Measurements from ENCODE around the gene RFNG. TPM values are rescaled to one million over a fixed set of nuclear protein-coding genes. Genes with fewer than 3 reads are reported as not detected.

RFNG gene
- polyA plus RNA-seq, 1 donor (not counting 4 experiments of a cell fraction or from before 2014, with no cell fraction given), result 10.2 TPM

- no peak overlapping the region for H3K27ac ChIP-seq (ENCODE audit: control insufficient read depth, insufficient read depth, low read length)
- H2AFZ ChIP-seq (ENCODE audit: control insufficient read depth, low read length), result no peak overlapping the region
- H3K4me1 ChIP-seq (ENCODE audit: control insufficient read depth, extremely low read depth, insufficient read depth, low read length), result peaks cover 26% of the 10 kb centered on the region
- peaks cover 0 to 4% of the 10 kb centered on the region in 2 experiments for H3K36me3 ChIP-seq (ENCODE audit: control insufficient read depth in 2 of 2, extremely low read depth in 1 of 2, insufficient read depth in 2 of 2, low read length in 2 of 2)
- H3K4me2 ChIP-seq (ENCODE audit: control insufficient read depth, extremely low read depth, insufficient read depth, low read depth, low read length), result peak overlapping the region; percentile 97
- TF ChIP-seq, protein P1, sequence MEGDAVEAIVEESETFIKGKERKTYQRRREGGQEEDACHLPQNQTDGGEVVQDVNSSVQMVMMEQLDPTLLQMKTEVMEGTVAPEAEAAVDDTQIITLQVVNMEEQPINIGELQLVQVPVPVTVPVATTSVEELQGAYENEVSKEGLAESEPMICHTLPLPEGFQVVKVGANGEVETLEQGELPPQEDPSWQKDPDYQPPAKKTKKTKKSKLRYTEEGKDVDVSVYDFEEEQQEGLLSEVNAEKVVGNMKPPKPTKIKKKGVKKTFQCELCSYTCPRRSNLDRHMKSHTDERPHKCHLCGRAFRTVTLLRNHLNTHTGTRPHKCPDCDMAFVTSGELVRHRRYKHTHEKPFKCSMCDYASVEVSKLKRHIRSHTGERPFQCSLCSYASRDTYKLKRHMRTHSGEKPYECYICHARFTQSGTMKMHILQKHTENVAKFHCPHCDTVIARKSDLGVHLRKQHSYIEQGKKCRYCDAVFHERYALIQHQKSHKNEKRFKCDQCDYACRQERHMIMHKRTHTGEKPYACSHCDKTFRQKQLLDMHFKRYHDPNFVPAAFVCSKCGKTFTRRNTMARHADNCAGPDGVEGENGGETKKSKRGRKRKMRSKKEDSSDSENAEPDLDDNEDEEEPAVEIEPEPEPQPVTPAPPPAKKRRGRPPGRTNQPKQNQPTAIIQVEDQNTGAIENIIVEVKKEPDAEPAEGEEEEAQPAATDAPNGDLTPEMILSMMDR (optimal IDR thresholded peaks at IDR 0.05 in 1 of 3, IDR thresholded peaks at IDR 0.05 in 1 of 3, conservative IDR thresholded peaks at IDR 0.05 in 1 of 3; ENCODE audit: extremely low read depth in 1 of 3, insufficient read depth in 2 of 3, low read length in 3 of 3), result no peak
- TF ChIP-seq EZH2 (IDR thresholded peaks at IDR 0.05; ENCODE audit: low read length), result no peak
- H3K9me1 ChIP-seq (ENCODE audit: control insufficient read depth, extremely low read depth, insufficient read depth, low read length), result no peaks in the 10 kb centered on the region
- H3K9me3 ChIP-seq (ENCODE audit: control insufficient read depth, low read depth, low read length), result no peaks in the 10 kb centered on the region
- dilution Hi-C loops (cut with MboI; ENCODE audit: extremely low pct_ligation_motif_present, low sequenced_read_pairs), result no loop called here
- H3K4me3 ChIP-seq (ENCODE audit: control insufficient read depth in 2 of 3, extremely low read depth in 1 of 3, insufficient read depth in 2 of 3, low read depth in 1 of 3, low read length in 3 of 3), result no peak overlapping the region
- no peak for FAIRE-seq
- DNase-seq (ENCODE audit: low read depth, low spot score), result no peak
- peaks cover 6% of the 10 kb centered on the region for H4K20me1 ChIP-seq (ENCODE audit: control insufficient read depth, extremely low read depth, insufficient read depth, low read length)
- no peaks in the 10 kb centered on the region for H3K27me3 ChIP-seq (ENCODE audit: control insufficient read depth, extremely low read depth, insufficient read depth, low read length)
- peaks cover 5% of the 10 kb centered on the region for H3K79me2 ChIP-seq (ENCODE audit: control insufficient read depth, insufficient read depth, low read length)
- H3K9ac ChIP-seq (ENCODE audit: control insufficient read depth, extremely low read depth, insufficient read depth, low read length), result no peak overlapping the region
Observed at GRCh38 chr17:82020572-82021106, 31.0 kb downstream of the RFNG start.

- Histone ChIP-seq H3K9ac (ENCODE audit: control insufficient read depth, extremely low read depth, insufficient read depth, low read length) (no peak overlapping the region), H3K4me3 (ENCODE audit: control insufficient read depth in 2 of 3, extremely low read depth in 1 of 3, insufficient read depth in 2 of 3, low read depth in 1 of 3, low read length in 3 of 3) (no peak overlapping the region), H3K27ac (ENCODE audit: control insufficient read depth, insufficient read depth, low read length) (no peak overlapping the region), H3K9me1 (ENCODE audit: control insufficient read depth, extremely low read depth, insufficient read depth, low read length) (no peaks in the 10 kb centered on the region), H4K20me1 (ENCODE audit: control insufficient read depth, extremely low read depth, insufficient read depth, low read length) (peaks cover 6% of the 10 kb centered on the region), H3K27me3 (ENCODE audit: control insufficient read depth, extremely low read depth, insufficient read depth, low read length) (no peaks in the 10 kb centered on the region), H3K9me3 (ENCODE audit: control insufficient read depth, low read depth, low read length) (no peaks in the 10 kb centered on the region), H3K79me2 (ENCODE audit: control insufficient read depth, insufficient read depth, low read length) (peaks cover 5% of the 10 kb centered on the region), H3K4me2 (ENCODE audit: control insufficient read depth, extremely low read depth, insufficient read depth, low read depth, low read length) (no peak overlapping the region), H3K4me1 (ENCODE audit: control insufficient read depth, extremely low read depth, insufficient read depth, low read length) (peaks cover 28% of the 10 kb centered on the region), H3K36me3 (ENCODE audit: control insufficient read depth in 2 of 2, extremely low read depth in 1 of 2, insufficient read depth in 2 of 2, low read length in 2 of 2) (peaks cover 0 to 4% of the 10 kb centered on the region in 2 experiments), H2AFZ (ENCODE audit: control insufficient read depth, low read length) (no peak overlapping the region)
- FAIRE-seq (no peak), DNase-seq (ENCODE audit: low read depth, low spot score) (no peak)
- dilution Hi-C loops (cut with MboI; ENCODE audit: extremely low pct_ligation_motif_present, low sequenced_read_pairs), result no loop called here
- no peak for TF ChIP-seq EZH2 (IDR thresholded peaks at IDR 0.05; ENCODE audit: low read length)
- TF ChIP-seq, protein P1 (optimal IDR thresholded peaks at IDR 0.05 in 1 of 3, IDR thresholded peaks at IDR 0.05 in 1 of 3, conservative IDR thresholded peaks at IDR 0.05 in 1 of 3; ENCODE audit: extremely low read depth in 1 of 3, insufficient read depth in 2 of 3, low read length in 3 of 3), result peak; percentile 62 to 84 (median 84)
Observed at GRCh38 chr17:82019690-82020571, 31.7 kb downstream of the RFNG start.

Data from keratinocyte (primary cell).